ENCODE results near the gene SNRNP200.

DNA sequence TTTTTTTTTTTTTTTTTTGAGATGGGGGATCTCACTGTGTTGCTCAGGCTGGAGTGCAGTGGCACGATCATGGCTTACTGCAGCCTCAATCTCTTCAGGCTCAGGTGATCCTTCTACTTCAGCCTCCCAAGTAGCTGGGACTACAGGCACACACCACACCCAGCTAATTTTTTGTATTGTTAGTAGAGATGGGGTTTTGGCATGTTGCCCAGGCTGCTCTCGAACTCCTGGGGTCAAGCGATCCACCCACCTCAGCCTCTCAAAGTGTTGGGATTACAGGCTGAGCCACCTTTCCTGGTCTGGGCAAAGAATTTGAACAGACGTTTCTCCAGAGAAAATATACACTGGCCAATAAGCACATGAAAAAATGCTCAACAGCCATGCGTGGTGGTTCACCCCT, 2.9 kb upstream of the SNRNP200 start:
- TF ChIP-seq, protein P1, sequence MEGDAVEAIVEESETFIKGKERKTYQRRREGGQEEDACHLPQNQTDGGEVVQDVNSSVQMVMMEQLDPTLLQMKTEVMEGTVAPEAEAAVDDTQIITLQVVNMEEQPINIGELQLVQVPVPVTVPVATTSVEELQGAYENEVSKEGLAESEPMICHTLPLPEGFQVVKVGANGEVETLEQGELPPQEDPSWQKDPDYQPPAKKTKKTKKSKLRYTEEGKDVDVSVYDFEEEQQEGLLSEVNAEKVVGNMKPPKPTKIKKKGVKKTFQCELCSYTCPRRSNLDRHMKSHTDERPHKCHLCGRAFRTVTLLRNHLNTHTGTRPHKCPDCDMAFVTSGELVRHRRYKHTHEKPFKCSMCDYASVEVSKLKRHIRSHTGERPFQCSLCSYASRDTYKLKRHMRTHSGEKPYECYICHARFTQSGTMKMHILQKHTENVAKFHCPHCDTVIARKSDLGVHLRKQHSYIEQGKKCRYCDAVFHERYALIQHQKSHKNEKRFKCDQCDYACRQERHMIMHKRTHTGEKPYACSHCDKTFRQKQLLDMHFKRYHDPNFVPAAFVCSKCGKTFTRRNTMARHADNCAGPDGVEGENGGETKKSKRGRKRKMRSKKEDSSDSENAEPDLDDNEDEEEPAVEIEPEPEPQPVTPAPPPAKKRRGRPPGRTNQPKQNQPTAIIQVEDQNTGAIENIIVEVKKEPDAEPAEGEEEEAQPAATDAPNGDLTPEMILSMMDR (IDR thresholded peaks at IDR 0.05), result no peak
- TF ChIP-seq POLR2A (IDR thresholded peaks at IDR 0.05) (no peak), POLR2AphosphoS5 (IDR thresholded peaks at IDR 0.05) (no peak)
